ENCODE results near the gene NLGN3.

Gene NLGN3

GRCh38 chrX:71217298-71217697 lies 72.7 kb downstream of the NLGN3 start:
- DNase-seq, result no peak

Data from NCI-H1048 (cell line).